ENCODE measurements around the gene P4HB. TPM values are rescaled to one million over a fixed set of nuclear protein-coding genes. Genes with fewer than 3 reads are reported as not detected.

P4HB gene
- total RNA-seq, 1 experiment from 2014 or later, result 777 TPM

DNA sequence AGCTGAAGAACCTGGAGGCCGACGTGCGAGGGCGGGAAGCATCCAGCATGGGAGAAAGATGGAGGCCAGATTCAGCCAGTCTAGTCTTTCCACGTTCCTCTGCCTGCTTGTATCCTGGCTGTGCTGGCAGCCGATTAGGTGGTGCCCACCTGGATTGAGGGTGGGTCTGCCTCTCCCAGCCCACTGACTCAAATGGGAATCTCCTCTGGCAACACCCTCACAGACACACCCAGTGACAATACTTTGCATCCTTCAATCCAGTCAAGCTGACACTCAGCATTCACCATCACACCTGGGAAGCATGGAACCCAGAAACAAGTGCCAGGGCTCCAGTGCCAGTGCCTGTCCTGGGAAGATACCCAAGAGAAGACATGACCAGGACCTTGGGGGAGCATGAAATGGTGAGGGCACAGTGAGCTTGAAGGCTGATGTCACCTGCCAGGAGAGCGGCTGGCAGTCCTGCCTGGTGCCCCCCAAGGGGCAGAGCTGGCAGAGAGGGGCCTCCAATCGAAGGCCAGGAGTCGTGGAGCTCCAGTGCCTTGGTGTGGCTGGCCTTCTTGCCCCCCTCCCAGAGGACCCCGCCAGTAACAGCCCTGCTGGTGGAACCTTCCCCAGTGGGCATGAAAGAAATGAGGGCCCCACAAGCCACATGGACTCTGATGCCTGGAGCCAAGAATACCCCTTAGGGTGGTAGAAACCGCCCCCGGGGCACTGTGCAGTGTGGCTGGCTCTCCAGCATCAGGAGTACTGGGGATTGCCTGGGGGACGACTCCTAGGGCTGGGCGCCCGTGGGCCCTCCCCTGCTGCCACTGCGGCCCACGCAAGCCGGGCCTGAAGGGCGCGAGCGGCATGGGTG, 41.1 kb upstream of the P4HB start:
- Mint-ChIP-seq H3K36me3 (ENCODE audit: insufficient read depth, unreplicated experiment) (peaks cover 36% of the 10 kb centered on the region), H3K4me3 (ENCODE audit: low read depth, unreplicated experiment) (peak overlapping the region; percentile 8), H3K4me1 (ENCODE audit: low read depth, unreplicated experiment) (no peaks in the 10 kb centered on the region), H3K27ac (ENCODE audit: unreplicated experiment) (peak overlapping the region; percentile 33), H3K9me3 (ENCODE audit: low read depth, unreplicated experiment) (no peaks in the 10 kb centered on the region), H3K27me3 (ENCODE audit: unreplicated experiment) (peaks cover 16% of the 10 kb centered on the region)
- CTCF ChIA-PET, result no interaction called here
- TF ChIP-seq, protein P1, sequence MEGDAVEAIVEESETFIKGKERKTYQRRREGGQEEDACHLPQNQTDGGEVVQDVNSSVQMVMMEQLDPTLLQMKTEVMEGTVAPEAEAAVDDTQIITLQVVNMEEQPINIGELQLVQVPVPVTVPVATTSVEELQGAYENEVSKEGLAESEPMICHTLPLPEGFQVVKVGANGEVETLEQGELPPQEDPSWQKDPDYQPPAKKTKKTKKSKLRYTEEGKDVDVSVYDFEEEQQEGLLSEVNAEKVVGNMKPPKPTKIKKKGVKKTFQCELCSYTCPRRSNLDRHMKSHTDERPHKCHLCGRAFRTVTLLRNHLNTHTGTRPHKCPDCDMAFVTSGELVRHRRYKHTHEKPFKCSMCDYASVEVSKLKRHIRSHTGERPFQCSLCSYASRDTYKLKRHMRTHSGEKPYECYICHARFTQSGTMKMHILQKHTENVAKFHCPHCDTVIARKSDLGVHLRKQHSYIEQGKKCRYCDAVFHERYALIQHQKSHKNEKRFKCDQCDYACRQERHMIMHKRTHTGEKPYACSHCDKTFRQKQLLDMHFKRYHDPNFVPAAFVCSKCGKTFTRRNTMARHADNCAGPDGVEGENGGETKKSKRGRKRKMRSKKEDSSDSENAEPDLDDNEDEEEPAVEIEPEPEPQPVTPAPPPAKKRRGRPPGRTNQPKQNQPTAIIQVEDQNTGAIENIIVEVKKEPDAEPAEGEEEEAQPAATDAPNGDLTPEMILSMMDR (IDR thresholded peaks at IDR 0.05; ENCODE audit: unreplicated experiment), result no peak
- DNase-seq, result no peak
- intact Hi-C loops (cut with micrococcal nuclease; ENCODE audit: unreplicated experiment), result no loop called here
- TSS peak; percentile 36 for BruUV-seq (replicated peaks)

DNA sequence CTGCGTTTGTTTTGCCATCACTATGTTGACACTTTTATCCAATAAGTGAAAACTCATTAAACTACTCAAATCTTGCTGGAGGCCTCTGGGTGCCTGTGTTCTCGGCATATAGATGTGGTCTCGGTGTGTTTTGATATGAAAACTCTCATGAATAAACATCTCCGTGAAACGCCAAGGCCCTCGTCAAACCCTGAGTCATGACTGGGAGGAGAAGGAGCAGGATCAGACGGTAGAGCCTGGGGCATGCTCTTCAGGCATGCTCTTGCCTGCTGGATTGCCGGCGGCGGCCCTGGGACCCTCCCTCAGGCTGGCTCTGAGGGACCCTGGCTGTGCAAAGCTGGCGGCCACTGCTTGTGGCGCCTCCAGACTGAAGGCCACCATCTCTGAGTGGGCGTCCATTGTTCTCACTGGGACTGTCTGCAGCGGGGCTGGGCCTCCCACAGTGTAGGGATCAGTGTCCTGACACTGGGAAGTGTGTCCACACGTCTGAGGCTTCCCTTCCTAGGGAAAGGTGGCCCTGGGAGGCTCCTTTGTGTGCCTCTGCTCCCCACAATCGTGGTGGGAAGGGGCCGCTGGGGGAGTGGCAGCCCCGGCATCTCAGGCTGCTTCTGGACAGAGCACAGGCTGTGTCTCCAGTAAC, 40.0 kb upstream of the P4HB start:
- no peak for DNase-seq
- H3K9me3 Mint-ChIP-seq (ENCODE audit: low read depth, unreplicated experiment), result no peaks in the 10 kb centered on the region
- BruUV-seq (replicated peaks), result no TSS peak
- intact Hi-C loops (cut with micrococcal nuclease; ENCODE audit: unreplicated experiment), result no loop called here
- H3K27me3 Mint-ChIP-seq (ENCODE audit: unreplicated experiment), result peaks cover 16% of the 10 kb centered on the region
- TF ChIP-seq, protein P1 (IDR thresholded peaks at IDR 0.05; ENCODE audit: unreplicated experiment), result no peak
- H3K36me3 Mint-ChIP-seq (ENCODE audit: insufficient read depth, unreplicated experiment), result peaks cover 44% of the 10 kb centered on the region
- H3K27ac Mint-ChIP-seq (ENCODE audit: unreplicated experiment), result peak overlapping the region; percentile 33
- CTCF ChIA-PET, result no interaction called here
- no peaks in the 10 kb centered on the region for H3K4me1 Mint-ChIP-seq (ENCODE audit: low read depth, unreplicated experiment)
- no peak overlapping the region for H3K4me3 Mint-ChIP-seq (ENCODE audit: low read depth, unreplicated experiment)

DNA sequence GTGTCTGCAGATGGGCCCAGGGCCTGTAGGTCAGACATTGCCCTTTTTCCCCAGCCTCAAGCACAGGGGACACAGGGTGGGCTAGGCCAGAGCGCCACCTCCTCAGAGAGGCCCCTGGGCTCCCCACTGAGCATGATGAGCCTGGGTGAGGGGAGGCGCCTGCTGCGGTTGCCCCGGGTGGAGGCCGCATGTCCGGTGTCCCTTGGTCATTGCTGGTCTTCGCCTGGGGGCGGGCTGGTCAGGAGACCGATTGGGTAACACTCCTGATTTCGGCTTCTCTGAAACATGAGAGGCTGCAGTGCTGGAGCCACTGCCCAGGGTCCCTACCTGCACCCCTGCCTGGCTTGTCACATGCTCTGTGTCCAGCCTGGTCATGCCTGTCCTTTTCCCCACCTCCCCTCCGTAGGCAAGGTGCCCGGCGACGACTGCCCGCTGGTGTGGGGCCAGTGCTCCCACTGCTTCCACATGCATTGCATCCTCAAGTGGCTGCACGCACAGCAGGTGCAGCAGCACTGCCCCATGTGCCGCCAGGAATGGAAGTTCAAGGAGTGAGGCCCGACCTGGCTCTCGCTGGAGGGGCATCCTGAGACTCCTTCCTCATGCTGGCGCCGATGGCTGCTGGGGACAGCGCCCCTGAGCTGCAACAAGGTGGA, 39.3 kb upstream of the P4HB start:
- Mint-ChIP-seq H3K9me3 (ENCODE audit: low read depth, unreplicated experiment) (no peaks in the 10 kb centered on the region), H3K27ac (ENCODE audit: unreplicated experiment) (no peak overlapping the region), H3K4me3 (ENCODE audit: low read depth, unreplicated experiment) (no peak overlapping the region), H3K27me3 (ENCODE audit: unreplicated experiment) (peaks cover 16% of the 10 kb centered on the region), H3K4me1 (ENCODE audit: low read depth, unreplicated experiment) (no peaks in the 10 kb centered on the region), H3K36me3 (ENCODE audit: insufficient read depth, unreplicated experiment) (peaks cover 51% of the 10 kb centered on the region)
- intact Hi-C loops (cut with micrococcal nuclease; ENCODE audit: unreplicated experiment), result no loop called here
- BruUV-seq (replicated peaks), result no TSS peak
- no peak for DNase-seq
- TF ChIP-seq, protein P1 (IDR thresholded peaks at IDR 0.05; ENCODE audit: unreplicated experiment), result no peak
- CTCF ChIA-PET, result no interaction called here

DNA sequence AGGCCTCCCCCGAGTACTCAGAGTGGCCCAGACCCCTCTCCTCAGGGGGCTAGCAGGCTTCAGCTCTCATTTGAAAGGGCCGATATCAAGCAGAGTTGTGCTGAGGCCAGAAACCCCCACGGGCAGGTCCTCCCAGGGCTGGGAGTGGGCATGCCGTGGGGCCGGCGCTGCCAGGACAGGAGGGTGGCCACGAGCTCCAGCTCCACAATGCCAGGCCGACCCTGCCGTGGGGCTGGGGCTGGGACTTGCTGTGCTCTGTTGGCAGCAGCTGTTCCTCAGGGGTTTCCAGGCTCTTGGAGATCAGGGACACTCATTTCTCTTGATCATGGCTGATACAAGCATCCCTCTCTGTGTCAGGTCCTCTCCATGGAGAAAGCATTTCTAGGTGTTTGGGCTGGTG, 38.5 kb upstream of the P4HB start:
- H3K27me3 Mint-ChIP-seq (ENCODE audit: unreplicated experiment), result peaks cover 16% of the 10 kb centered on the region
- no peaks in the 10 kb centered on the region for H3K4me1 Mint-ChIP-seq (ENCODE audit: low read depth, unreplicated experiment)
- CTCF ChIA-PET, result no interaction called here
- BruUV-seq (replicated peaks), result no TSS peak
- peaks cover 53% of the 10 kb centered on the region for H3K36me3 Mint-ChIP-seq (ENCODE audit: insufficient read depth, unreplicated experiment)
- H3K9me3 Mint-ChIP-seq (ENCODE audit: low read depth, unreplicated experiment), result no peaks in the 10 kb centered on the region
- no peak for DNase-seq
- no peak overlapping the region for H3K4me3 Mint-ChIP-seq (ENCODE audit: low read depth, unreplicated experiment)
- intact Hi-C loops (cut with micrococcal nuclease; ENCODE audit: unreplicated experiment), result no loop called here
- H3K27ac Mint-ChIP-seq (ENCODE audit: unreplicated experiment), result no peak overlapping the region
- TF ChIP-seq, protein P1 (IDR thresholded peaks at IDR 0.05; ENCODE audit: unreplicated experiment), result no peak
